ENCODE results near the gene SETD1B.
A peak's percentile ranks its signal among the peaks of the same experiment; 100 is the strongest.
"Not testable (repeated sequence)": the region's sequence is repeated elsewhere in the genome, so short reads cannot be mapped to it uniquely, and the experiment has no call there.

SETD1B gene

GRCh38 chr12:121825041-121825523, 21.3 kb downstream of the SETD1B start:
- no peak for DNase-seq (ENCODE audit: low read depth in 2 of 2)

DNA sequence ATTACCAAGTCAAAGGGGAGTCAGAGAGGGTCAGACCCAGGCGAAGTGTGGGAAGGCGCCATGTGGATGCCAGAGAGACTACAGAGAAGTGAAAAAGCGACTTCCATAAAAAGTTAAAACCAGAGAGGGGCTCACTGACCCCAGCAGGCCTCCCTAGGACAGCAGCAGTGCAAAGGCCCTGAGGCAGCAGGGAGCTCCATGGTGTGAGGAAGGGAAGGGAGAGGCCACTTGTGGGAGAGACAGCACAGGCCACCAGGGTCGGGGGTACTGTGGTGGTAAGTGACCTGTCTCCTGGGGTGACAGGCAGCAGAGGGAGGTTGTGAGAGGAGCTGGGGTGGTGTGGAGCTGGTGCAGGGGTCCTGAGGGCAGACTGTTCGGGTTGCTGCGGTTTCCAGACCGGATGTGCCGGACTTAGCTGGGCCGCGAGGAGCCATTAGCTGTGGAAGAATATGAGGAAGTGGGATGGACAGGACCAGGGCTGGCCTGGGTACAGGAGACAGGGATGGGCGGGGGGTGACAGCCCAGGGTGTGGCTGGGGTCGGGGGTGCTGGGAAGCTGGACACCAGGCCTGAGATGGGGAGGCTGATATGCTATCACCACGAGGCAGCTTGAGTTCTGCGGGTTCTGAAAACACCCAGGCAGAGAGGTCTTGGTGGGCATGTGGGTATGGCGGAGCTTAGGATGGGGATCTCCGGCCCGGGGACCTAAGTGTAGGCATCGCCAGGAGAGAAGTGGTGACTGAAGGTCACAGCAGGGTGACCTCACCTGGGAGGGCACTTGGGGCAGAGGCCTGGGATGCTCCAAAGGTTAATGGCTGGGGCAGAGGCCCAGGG, 22.7 kb downstream of the SETD1B start:
- DNase-seq (ENCODE audit: low read depth in 2 of 2) = no peak

DNA sequence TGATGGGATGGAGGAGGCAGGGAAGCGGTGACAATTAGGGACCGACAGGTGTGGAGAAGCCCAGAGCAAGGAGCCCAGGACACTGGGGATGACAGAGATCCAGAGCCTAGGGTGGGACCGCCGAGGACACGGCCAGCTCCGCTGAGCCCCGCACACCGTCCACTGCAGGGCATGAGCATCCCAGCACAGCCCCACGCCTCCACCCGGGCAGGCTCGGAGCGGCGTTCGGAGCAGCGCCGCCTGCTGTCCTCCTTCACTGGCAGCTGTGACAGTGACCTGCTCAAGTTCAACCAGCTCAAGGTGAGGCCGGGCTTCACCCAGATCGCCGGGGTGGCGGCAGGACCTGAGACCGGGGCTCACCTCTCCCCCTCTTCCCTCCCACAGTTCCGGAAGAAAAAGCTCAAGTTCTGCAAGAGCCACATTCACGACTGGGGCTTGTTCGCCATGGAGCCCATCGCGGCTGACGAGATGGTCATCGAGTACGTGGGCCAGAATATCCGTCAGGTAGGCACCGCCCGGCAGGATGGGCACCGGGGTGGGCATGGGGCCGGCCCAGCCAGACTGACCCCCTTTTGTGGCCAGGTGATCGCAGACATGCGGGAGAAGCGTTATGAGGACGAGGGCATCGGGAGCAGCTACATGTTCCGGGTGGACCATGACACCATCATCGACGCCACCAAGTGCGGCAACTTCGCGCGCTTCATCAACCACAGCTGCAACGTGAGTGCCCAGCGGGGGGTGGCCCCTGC, 23.7 kb downstream of the SETD1B start:
- no peak for DNase-seq (ENCODE audit: low read depth in 2 of 2)

DNA sequence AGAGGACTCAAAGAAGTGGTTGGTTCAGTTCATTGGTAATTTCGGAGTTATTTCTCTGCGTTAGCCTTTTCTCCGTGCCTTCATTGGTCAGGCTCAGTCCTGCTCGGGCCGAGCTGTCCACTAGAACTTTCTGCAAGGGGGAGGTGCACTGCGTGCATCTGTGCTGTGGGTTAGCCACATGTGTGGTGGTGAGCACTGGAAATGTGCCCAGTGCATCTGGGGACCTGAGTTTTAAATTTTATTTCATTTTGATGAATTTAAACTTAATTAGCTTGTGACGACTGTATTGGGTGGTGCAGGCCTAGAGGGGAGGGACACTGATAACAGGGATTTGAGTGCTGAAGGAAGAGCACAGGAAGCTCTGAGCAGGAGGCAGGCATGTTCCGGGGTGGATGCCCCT, 24.5 kb downstream of the SETD1B start:
- no peak for DNase-seq (ENCODE audit: low read depth in 2 of 2)

DNA sequence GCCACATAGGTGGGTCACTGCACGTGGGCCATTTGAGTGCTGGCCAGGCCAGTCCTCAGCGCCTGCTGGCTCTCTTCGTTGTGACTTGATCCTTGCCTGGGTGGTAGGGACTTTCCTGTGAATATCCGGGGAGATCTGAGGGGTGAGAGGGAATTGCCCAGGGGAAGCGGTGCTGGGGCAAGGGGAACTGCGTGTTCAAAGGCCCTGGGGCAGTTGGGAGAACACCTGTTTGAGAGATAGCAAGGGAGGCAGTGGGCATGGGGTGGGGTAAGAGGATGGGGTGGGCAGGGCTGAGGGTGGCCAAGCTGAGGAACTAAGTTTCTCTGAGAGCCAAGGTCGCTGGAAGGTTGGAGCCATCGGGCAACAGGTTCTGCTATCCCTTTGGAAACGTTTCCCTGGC, 25.0 kb downstream of the SETD1B start:
- DNase-seq (ENCODE audit: low read depth in 2 of 2) = no peak

DNA sequence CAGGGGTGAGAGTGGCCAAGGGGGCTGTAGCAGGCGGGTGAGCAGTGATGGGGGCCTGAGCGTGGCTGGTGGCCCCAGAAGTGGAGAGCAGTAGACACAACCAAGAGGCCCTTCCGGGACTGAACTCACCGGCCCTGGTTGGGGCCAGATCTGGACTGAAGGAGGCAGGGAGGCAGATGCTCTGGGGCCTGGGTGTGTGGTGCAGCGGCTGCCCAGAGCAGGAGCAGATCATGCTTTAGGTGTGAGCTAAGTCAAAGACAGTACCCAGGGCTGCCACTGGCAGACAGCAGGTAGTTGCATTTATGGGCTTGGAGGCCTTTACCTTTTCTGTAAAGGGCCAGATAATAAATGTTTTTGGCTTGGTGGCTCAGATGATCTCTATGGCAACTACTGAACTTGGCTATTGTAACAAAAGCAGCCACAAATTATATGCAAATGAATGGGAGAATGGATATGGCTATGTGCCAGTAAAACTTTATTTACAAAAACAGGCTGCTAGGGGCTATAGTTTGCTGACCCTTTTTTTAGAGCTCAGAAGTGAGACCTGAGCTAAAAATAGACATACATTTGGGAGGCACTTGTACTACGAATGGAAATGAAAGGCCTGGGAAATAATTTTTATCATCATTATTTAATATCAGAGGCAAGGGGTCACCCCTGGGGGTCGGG, 25.6 kb downstream of the SETD1B start:
- DNase-seq (ENCODE audit: low read depth in 2 of 2) = no peak

DNA sequence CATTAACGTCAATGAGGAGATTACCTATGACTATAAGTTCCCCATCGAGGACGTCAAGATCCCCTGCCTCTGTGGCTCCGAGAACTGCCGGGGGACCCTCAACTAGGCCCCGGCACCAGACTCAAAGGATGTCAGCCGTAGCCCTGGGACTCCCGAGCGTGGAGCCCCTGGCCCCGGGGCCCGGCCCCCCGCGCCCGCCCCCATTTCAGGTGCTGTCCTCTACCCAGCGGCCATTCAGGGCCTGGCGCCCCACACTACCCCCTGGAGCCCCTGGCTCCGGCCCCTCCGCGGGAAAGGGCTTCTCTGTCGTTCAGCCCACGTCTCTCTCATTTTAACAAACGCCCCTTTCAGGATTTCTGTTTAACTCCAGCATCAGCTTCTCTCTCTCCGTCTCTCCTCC, 26.3 kb downstream of the SETD1B start:
- DNase-seq (ENCODE audit: low read depth in 2 of 2) = no peak

GRCh38 chr12:121830588-121831265, 26.9 kb downstream of the SETD1B start:
- no peak for DNase-seq (ENCODE audit: low read depth in 2 of 2)

DNA sequence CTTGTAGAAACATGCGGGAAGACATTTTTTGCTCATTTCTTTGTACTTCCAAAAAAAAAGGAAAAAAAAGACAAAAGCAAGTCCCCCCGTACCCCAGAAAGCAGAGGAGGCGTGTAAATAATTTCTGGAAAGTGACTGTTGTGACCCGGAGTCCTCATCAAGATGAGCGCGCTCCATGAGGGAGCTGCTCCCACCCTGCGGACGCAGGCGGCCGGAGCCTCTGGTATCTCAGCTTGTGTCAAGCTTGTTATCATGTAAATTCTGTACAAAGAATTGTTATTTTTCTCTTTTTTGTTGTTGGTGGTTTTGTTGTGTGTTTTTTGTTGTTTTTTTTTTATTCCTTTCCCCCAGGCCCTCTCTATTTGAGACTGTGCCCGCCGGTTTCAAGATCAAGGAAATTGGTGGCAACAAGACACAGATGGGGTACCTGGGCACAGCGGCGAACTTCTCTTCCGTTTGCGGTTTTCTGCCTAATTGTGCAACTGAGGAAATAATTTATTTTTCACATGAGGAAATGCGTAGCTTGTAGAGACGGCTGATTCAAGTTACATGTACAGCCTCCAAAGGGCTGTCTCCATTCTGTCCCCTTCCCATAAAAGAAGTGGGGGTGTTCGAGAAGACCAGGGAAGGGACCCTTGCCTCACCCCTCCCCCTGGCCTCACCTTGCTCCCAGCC, 27.9 kb downstream of the SETD1B start:
- no peak for DNase-seq (ENCODE audit: low read depth in 2 of 2)

GRCh38 chr12:121837680-121838079, 33.9 kb downstream of the SETD1B start:
- DNase-seq (ENCODE audit: low read depth in 2 of 2) = no peak

- no peak for DNase-seq (ENCODE audit: low read depth in 2 of 2)
Observed at GRCh38 chr12:121838126-121838525, 34.3 kb downstream of the SETD1B start.

- DNase-seq (ENCODE audit: low read depth in 2 of 2) = peak; percentile 99 to 100
Observed at GRCh38 chr12:121839106-121839992, 35.5 kb downstream of the SETD1B start.

DNA sequence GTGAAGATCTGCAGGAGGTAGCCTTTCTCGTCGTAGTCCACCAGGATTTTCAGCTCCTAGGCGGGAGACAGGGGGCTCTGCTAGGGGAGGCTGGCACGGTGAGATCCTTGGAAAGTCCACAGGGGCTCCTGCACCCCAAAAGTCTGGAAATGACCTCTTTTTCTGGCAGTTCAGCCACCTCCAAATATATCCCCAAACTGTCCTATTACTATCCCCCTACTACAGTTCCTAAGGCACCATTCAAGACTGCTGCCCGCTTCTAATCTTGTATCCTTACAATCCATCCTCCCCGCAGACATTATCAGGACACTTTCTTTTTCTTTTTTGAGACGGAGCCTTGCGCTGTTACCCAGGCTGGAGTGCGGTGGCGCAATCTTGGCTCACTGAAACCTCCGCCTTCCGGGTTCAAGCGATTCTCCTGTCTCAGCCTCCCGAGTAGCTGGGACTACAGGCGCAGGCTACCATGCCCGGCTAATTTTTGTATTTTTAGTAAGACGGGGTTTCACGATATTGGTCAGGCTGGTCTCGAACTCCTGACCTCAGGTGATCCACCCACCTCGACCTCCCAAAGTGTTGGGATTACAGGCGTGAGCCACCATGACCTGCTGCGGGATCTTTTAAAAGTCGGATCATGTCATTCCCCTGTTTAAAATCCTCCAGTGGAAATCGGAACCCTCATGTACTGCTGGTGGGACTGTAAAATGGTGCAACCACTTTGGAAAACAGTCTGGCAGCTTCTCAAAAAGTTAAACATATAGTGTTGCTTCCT, 36.4 kb downstream of the SETD1B start:
- DNase-seq (ENCODE audit: low read depth in 2 of 2) = no peak

- no peak for DNase-seq (ENCODE audit: low read depth in 2 of 2)
Observed at GRCh38 chr12:121843236-121843982, 39.6 kb downstream of the SETD1B start.

DNA sequence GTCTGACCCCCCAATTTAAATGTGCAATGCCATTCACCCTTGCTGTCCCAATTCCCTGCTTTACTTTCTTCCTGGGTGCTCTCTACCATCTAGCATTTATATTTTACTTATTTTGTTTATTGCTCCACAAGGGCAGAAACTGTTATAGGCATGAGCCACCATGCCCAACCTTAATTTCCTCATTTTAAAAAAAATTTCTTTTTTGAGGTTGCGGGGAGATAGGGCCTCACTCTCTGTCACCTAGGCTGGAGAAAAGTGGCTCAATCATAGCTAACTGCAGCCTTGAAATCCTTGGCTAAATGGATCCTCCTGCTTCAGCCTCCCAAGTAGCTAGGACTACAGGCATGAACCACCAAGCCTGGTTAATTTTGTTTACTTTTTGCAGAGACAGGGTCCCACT, 41.9 kb downstream of the SETD1B start:
- no peak for DNase-seq (ENCODE audit: low read depth in 2 of 2)

GRCh38 chr12:121849211-121849610, 45.4 kb downstream of the SETD1B start:
- no peak for DNase-seq (ENCODE audit: low read depth in 2 of 2)

GRCh38 chr12:121849665-121850064, 45.9 kb downstream of the SETD1B start:
- DNase-seq (ENCODE audit: low read depth in 2 of 2) = no peak

DNA sequence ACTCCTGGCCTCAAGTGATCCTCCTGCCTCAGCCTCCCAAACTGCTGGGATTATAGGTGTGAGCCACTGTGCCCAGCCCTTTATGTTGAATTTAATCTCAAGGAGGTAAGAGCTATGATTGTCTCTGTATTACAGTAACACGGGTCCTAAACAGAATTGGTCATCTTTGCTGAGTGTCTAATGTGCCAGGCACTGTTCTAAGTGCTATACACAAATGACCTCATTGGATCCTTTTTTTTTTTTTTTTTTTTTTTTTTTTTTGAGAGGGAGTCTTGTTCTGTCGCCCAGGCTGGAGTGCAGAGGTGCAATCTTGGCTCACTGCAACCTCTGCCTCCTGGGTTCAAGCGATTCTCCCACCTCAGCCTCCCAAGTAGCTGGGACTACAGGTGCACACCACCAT, 48.6 kb downstream of the SETD1B start:
- not testable (repeated sequence) for DNase-seq (ENCODE audit: low read depth in 2 of 2)

All from stimulated activated CD8-positive, alpha-beta memory T cell treated with anti-CD3 and anti-CD28 coated beads, Interleukin-2, amount 100 ng/mL, for 1 hour (primary cell).